IPS-20b (cell line): ENCODE results near the gene DNAJB12.
"Not testable (repeated sequence)": the region's sequence is repeated elsewhere in the genome, so short reads cannot be mapped to it uniquely, and the experiment has no call there.

ENCODE experiments used
- H3K27ac ChIP-seq: one replicate; pipeline ENCODE4 v1.5.1; 2013; ENCODE audit warnings: low read length
- H3K27me3 ChIP-seq: 2 replicates; pipeline ENCODE4 v1.6.1; 2013; ENCODE audit warnings: mild to moderate bottlenecking, low read length, inconsistent platforms; ENCODE audit not compliant: insufficient read depth
- H3K36me3 ChIP-seq: 2 replicates; pipeline ENCODE4 v1.6.1; 2013; ENCODE audit warnings: low read depth, mild to moderate bottlenecking, inconsistent platforms, low read length, moderate library complexity; ENCODE audit not compliant: insufficient read depth
- H3K4me1 ChIP-seq: 2 replicates; pipeline ENCODE4 v1.6.1; 2013; ENCODE audit warnings: mild to moderate bottlenecking, control low read depth, inconsistent platforms, low read length, moderate library complexity; ENCODE audit not compliant: insufficient read depth
- H3K4me3 ChIP-seq: 2 replicates; pipeline ENCODE4 v1.5.1; 2013; ENCODE audit warnings: mild to moderate bottlenecking, low read length, inconsistent platforms
- H3K9ac ChIP-seq: 2 replicates; pipeline ENCODE4 v1.6.1; 2013; ENCODE audit warnings: low read depth, mild to moderate bottlenecking, inconsistent platforms, low read length, moderate library complexity
- H3K9me3 ChIP-seq: 2 replicates; pipeline ENCODE4 v1.6.1; 2013; ENCODE audit warnings: mild to moderate bottlenecking, low read depth, low read length, inconsistent platforms; ENCODE audit not compliant: insufficient read depth

DNAJB12 gene

GRCh38 chr10:72328045-72328828, 26.5 kb downstream of the DNAJB12 start:
- Histone ChIP-seq H3K9me3 (no peaks in the 10 kb centered on the region), H3K36me3 (peaks cover 1% of the 10 kb centered on the region; the same call in 1 of the 2 replicates), H3K4me3 (no peak overlapping the region), H3K27ac (no peak overlapping the region), H3K27me3 (no peaks in the 10 kb centered on the region), H3K4me1 (peaks cover 14% of the 10 kb centered on the region), H3K9ac (no peak overlapping the region)

GRCh38 chr10:72326665-72327603, 27.8 kb downstream of the DNAJB12 start:
- not testable (repeated sequence) for H3K9ac ChIP-seq, H3K27ac ChIP-seq, H3K36me3 ChIP-seq, H3K27me3 ChIP-seq, H3K4me3 ChIP-seq, H3K9me3 ChIP-seq
- H3K4me1 ChIP-seq: peaks cover 13% of the 10 kb centered on the region

GRCh38 chr10:72325243-72326175, 29.2 kb downstream of the DNAJB12 start:
- H3K27ac ChIP-seq, H3K9ac ChIP-seq, H3K4me1 ChIP-seq, H3K9me3 ChIP-seq, H3K4me3 ChIP-seq, H3K36me3 ChIP-seq, H3K27me3 ChIP-seq: not testable (repeated sequence)

- Histone ChIP-seq H3K36me3 (no peaks in the 10 kb centered on the region), H3K27me3 (0 out of 2 replicates have a peak, but pooled peaks cover 5% of the 10 kb centered on the region), H3K9ac (no peak overlapping the region), H3K4me3 (no peak overlapping the region), H3K27ac (no peak overlapping the region), H3K4me1 (peaks cover 18% of the 10 kb centered on the region), H3K9me3 (no peaks in the 10 kb centered on the region)
These were observed 30.9 kb downstream of the DNAJB12 start for GRCh38 chr10:72323771-72324191.

- no peaks in the 10 kb centered on the region for H3K36me3 ChIP-seq
- H3K27me3 ChIP-seq: 0 out of 2 replicates have a peak, but pooled peaks cover 11% of the 10 kb centered on the region
- H3K9ac ChIP-seq: no peak overlapping the region
- H3K4me3 ChIP-seq: no peak overlapping the region
- H3K9me3 ChIP-seq: no peaks in the 10 kb centered on the region
- H3K27ac ChIP-seq: no peak overlapping the region
- H3K4me1 ChIP-seq: peaks cover 21% of the 10 kb centered on the region
These were observed 31.5 kb downstream of the DNAJB12 start for GRCh38 chr10:72323108-72323749.

GRCh38 chr10:72322280-72323058, 32.2 kb downstream of the DNAJB12 start:
- H3K27me3 ChIP-seq: 0 out of 2 replicates have a peak, but pooled peaks cover 11% of the 10 kb centered on the region
- no peaks in the 10 kb centered on the region for H3K9me3 ChIP-seq
- no peaks in the 10 kb centered on the region for H3K36me3 ChIP-seq
- no peak overlapping the region for H3K4me3 ChIP-seq
- H3K27ac ChIP-seq: no peak overlapping the region
- H3K4me1 ChIP-seq: peaks cover 21% of the 10 kb centered on the region
- no peak overlapping the region for H3K9ac ChIP-seq

GRCh38 chr10:72322030-72322279, 32.8 kb downstream of the DNAJB12 start:
- Histone ChIP-seq H3K36me3 (no peaks in the 10 kb centered on the region), H3K27me3 (0 out of 2 replicates have a peak, but pooled peaks cover 11% of the 10 kb centered on the region), H3K9me3 (no peaks in the 10 kb centered on the region), H3K4me1 (peaks cover 21% of the 10 kb centered on the region), H3K9ac (no peak overlapping the region), H3K27ac (no peak overlapping the region), H3K4me3 (no peak overlapping the region)

GRCh38 chr10:72321248-72322029, 33.3 kb downstream of the DNAJB12 start:
- Histone ChIP-seq H3K27ac (no peak overlapping the region), H3K9me3 (no peaks in the 10 kb centered on the region), H3K27me3 (0 out of 2 replicates have a peak, but pooled peaks cover 11% of the 10 kb centered on the region), H3K4me1 (peaks cover 21% of the 10 kb centered on the region), H3K36me3 (no peaks in the 10 kb centered on the region), H3K9ac (peak overlapping the region; percentile 62; the same call in 1 of the 2 replicates), H3K4me3 (no peak overlapping the region)

GRCh38 chr10:72320676-72321247, 34.0 kb downstream of the DNAJB12 start:
- H3K9me3 ChIP-seq: no peaks in the 10 kb centered on the region
- H3K4me3 ChIP-seq: no peak overlapping the region
- no peaks in the 10 kb centered on the region for H3K36me3 ChIP-seq
- H3K27ac ChIP-seq: no peak overlapping the region
- 0 out of 2 replicates have a peak, but pooled peaks cover 11% of the 10 kb centered on the region for H3K27me3 ChIP-seq
- peaks cover 21% of the 10 kb centered on the region for H3K4me1 ChIP-seq
- peak overlapping the region; percentile 62; the same call in 1 of the 2 replicates for H3K9ac ChIP-seq
